WTC11 (cell line): ENCODE results near the gene CDC25B.

Source experiments
- ATF1 ChIP-seq: sonication (generic); formaldehyde crosslinking; IDR thresholded peaks from 2 replicates; pipeline ENCODE4 v1.8.1; 2023; ENCODE audit warnings: mild to moderate bottlenecking, moderate library complexity, missing genetic modification reagents
- CREB1 ChIP-seq: sonication (generic); formaldehyde crosslinking; IDR thresholded peaks from 2 replicates; pipeline ENCODE4 v1.8.0; 2023; ENCODE audit warnings: mild to moderate bottlenecking, missing genetic modification reagents
- CTCF ChIP-seq: fragments of 200-600 bp; IDR thresholded peaks from 2 replicates; pipeline ENCODE4 v1.8.0; 2022; ENCODE audit warnings: antibody characterized with exemption
- JUN ChIP-seq: sonication (generic); formaldehyde crosslinking; IDR thresholded peaks from 2 replicates; pipeline ENCODE4 v1.8.0; 2023; ENCODE audit warnings: mild to moderate bottlenecking, missing genetic modification reagents
- MYBL2 ChIP-seq: sonication (generic); formaldehyde crosslinking; IDR thresholded peaks from 2 replicates; pipeline ENCODE4 v1.8.1; 2023; ENCODE audit warnings: mild to moderate bottlenecking, moderate library complexity, missing genetic modification reagents
- NFE2L1 ChIP-seq: sonication (generic); formaldehyde crosslinking; IDR thresholded peaks from 2 replicates; pipeline ENCODE4 v1.8.1; 2023; ENCODE audit warnings: missing genetic modification reagents
- TCF7 ChIP-seq: sonication (generic); formaldehyde crosslinking; IDR thresholded peaks from 2 replicates; pipeline ENCODE4 v1.8.0; 2022; ENCODE audit warnings: mild to moderate bottlenecking, low read depth, missing genetic modification reagents, moderate library complexity
- TF ChIP-seq, protein P1 (sequence below): sonication (generic); formaldehyde crosslinking; IDR thresholded peaks from 2 replicates; pipeline ENCODE4 v1.8.1; 2022; ENCODE audit warnings: low read depth, missing genetic modification reagents, borderline replicate concordance
- TF ChIP-seq, protein P2 (sequence below): sonication (generic); formaldehyde crosslinking; IDR thresholded peaks from 2 replicates; pipeline ENCODE4 v1.8.1; 2022; ENCODE audit warnings: mild to moderate bottlenecking, missing genetic modification reagents, moderate library complexity, borderline replicate concordance

GRCh38 chr20:3757268-3757667, 38.8 kb upstream of the CDC25B start:
- TF ChIP-seq ATF1 (CRISPR knock-in tag): no peak
- TF ChIP-seq, protein P1, sequence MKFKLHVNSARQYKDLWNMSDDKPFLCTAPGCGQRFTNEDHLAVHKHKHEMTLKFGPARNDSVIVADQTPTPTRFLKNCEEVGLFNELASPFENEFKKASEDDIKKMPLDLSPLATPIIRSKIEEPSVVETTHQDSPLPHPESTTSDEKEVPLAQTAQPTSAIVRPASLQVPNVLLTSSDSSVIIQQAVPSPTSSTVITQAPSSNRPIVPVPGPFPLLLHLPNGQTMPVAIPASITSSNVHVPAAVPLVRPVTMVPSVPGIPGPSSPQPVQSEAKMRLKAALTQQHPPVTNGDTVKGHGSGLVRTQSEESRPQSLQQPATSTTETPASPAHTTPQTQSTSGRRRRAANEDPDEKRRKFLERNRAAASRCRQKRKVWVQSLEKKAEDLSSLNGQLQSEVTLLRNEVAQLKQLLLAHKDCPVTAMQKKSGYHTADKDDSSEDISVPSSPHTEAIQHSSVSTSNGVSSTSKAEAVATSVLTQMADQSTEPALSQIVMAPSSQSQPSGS (CRISPR knock-in tag): no peak
- no peak for TF ChIP-seq CREB1 (CRISPR knock-in tag)
- no peak for TF ChIP-seq JUN
- TF ChIP-seq, protein P2, sequence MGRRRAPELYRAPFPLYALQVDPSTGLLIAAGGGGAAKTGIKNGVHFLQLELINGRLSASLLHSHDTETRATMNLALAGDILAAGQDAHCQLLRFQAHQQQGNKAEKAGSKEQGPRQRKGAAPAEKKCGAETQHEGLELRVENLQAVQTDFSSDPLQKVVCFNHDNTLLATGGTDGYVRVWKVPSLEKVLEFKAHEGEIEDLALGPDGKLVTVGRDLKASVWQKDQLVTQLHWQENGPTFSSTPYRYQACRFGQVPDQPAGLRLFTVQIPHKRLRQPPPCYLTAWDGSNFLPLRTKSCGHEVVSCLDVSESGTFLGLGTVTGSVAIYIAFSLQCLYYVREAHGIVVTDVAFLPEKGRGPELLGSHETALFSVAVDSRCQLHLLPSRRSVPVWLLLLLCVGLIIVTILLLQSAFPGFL (CRISPR knock-in tag): no peak
- no peak for TF ChIP-seq CTCF
- no peak for TF ChIP-seq TCF7
- TF ChIP-seq NFE2L1 (CRISPR knock-in tag): no peak
- no peak for TF ChIP-seq MYBL2
